GM21619 (cell line): ENCODE measurements around the gene SARM1.

ENCODE experiments used
- ATAC-seq: cut with Tn5 transposase; IDR thresholded peaks from one replicate; pipeline ENCODE4 v1.9.1; 2021; ENCODE audit not compliant: unreplicated experiment

The SARM1 gene

GRCh38 chr17:28392491-28392890 is 21.0 kb downstream of the SARM1 start:
- ATAC-seq = no peak

- no peak for ATAC-seq
These were observed 23.0 kb downstream of the SARM1 start for GRCh38 chr17:28394337-28395116.

GRCh38 chr17:28395426-28395825 is 23.9 kb downstream of the SARM1 start:
- ATAC-seq = no peak

- ATAC-seq = no peak
These were observed 24.5 kb downstream of the SARM1 start for GRCh38 chr17:28395968-28396367.

- no peak for ATAC-seq
These were observed 25.2 kb downstream of the SARM1 start for GRCh38 chr17:28396635-28397239.

- no peak for ATAC-seq
These were observed 25.8 kb downstream of the SARM1 start for GRCh38 chr17:28397275-28397674.

GRCh38 chr17:28397687-28398279 is 26.3 kb downstream of the SARM1 start:
- no peak for ATAC-seq

GRCh38 chr17:28398280-28398981 is 26.9 kb downstream of the SARM1 start:
- no peak for ATAC-seq

GRCh38 chr17:28399808-28400207 is 28.3 kb downstream of the SARM1 start:
- no peak for ATAC-seq

GRCh38 chr17:28402224-28402630 is 30.7 kb downstream of the SARM1 start:
- ATAC-seq = no peak

GRCh38 chr17:28402844-28403243 is 31.4 kb downstream of the SARM1 start:
- ATAC-seq = no peak

- no peak for ATAC-seq
These were observed 32.5 kb downstream of the SARM1 start for GRCh38 chr17:28404007-28404406.

- ATAC-seq = no peak
These were observed 32.9 kb downstream of the SARM1 start for GRCh38 chr17:28404461-28404811.

- no peak for ATAC-seq
These were observed 33.5 kb downstream of the SARM1 start for GRCh38 chr17:28404812-28405570.

- ATAC-seq = peak; percentile 56
These were observed 34.4 kb downstream of the SARM1 start, which contains the start of gene SLC46A1 for GRCh38 chr17:28405632-28406472. Gene SLC46A1 (minus strand): TSS chr17:28406212. CDS start chr17:28406114, 98 bp downstream.

GRCh38 chr17:28406473-28406814 is 35.0 kb downstream of the SARM1 start:
- no peak for ATAC-seq

GRCh38 chr17:28407130-28407973 is 35.9 kb downstream of the SARM1 start:
- ATAC-seq = no peak

- no peak for ATAC-seq
These were observed 36.4 kb downstream of the SARM1 start for GRCh38 chr17:28407974-28408306.

- ATAC-seq = no peak
These were observed 40.6 kb downstream of the SARM1 start for GRCh38 chr17:28412099-28412498.
